GM21786 (cell line): ENCODE data around the gene NSG1.
"Not testable (repeated sequence)": the region's sequence is repeated elsewhere in the genome, so short reads cannot be mapped to it uniquely, and the experiment has no call there.

Source experiments
- ATAC-seq: cut with Tn5 transposase; IDR thresholded peaks from one replicate; pipeline ENCODE4 v1.9.1; 2021; ENCODE audit not compliant: unreplicated experiment

Gene NSG1

DNA sequence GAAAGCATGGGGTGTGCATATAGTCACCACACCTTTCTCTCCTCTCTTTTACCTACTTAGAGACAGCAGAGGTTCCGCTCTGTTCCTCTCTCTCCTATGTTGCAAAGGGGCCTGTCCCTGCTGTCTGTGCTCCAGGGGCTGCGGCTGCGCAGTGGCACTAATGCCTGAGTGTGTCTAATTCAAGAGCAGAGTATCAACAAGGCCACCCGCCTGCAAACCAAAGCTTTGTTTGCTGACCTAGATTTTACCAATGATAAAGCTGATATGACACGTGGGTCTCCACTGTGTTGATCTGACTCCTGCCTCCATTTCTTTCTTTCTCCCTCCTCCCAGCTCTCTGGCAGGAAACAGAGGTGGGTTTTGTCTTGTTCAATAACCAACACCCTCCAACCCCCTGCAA, 74.9 kb downstream of the NSG1 start:
- no peak for ATAC-seq

DNA sequence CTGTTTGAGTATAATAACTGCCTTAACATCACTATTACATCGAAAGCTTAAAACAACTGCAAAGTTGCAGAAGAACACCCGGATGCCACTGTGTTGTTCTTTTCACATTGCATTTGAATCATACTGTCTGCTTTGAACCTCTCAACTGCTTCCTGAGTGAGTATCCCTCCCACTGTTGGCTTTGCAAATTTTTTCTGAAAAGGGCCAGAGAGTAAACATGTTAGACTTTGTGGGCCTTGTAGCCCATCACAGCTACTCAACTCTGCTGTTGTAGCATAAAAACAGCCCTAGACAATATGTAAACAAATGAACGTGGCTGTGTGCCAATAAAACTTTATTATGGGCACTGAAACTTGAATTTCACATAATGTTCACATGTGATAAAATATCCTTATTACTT, 76.1 kb downstream of the NSG1 start:
- ATAC-seq: no peak

DNA sequence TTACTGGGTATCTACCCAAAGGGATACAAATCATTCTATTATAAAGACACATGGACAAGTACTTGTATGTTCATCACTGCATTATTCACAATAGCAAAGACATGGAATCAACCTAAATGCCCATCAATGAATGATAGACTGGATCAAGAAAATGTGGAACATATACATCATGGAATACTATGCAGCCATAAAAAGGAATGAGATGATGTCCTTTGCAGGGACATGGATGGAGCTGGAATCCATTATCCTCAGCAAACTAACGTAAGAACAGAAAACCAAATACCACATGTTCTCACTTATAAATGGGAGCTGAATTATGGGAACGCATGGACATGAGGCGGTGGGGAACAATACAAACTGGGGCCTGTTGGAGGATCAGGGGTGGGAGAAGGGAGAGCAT, 78.3 kb downstream of the NSG1 start:
- ATAC-seq: not testable (repeated sequence)
